Ammon's horn (tissue), 1 donor: ENCODE results near the gene FOLR1.

Experiments
- DNase-seq: peaks from one replicate; pipeline ENCODE4 v3.0.0-alpha.2; 2016; ENCODE audit warnings: low spot score

The FOLR1 gene

DNA sequence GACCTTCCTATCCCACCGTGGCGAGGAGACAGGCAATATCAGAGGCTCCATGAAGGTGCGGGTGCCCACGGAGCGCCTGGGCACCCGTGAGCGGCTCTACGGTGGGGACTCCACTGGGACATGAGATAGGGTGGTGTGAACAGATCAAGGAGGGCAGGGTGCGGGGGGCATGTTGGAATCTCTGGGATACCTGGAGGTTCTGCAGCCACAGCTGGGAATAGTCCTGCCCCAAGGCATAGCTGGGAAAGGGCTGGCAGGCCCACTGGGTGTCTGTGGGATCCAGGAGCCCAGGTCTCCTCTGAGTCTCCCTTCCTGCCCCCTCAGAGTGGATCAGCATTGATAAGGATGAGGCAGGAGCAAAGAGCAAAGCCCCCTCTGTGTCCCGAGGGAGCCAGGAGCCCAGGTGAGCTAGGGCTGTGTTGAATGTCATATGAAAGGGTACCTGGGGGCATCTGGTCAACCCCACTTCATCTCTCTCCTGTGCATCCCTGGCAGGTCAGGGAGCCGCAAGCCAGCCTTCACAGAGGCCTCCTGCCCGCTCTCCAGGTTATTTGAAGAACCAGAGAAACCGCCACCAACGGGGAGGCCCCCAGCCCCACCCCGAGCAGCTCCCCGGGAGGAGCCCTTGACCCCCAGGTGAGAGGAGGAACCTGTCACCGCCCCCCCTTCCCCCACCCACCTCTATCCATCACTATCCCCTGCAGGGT, 43.6 kb downstream of the FOLR1 start:
- DNase-seq: no peak

DNA sequence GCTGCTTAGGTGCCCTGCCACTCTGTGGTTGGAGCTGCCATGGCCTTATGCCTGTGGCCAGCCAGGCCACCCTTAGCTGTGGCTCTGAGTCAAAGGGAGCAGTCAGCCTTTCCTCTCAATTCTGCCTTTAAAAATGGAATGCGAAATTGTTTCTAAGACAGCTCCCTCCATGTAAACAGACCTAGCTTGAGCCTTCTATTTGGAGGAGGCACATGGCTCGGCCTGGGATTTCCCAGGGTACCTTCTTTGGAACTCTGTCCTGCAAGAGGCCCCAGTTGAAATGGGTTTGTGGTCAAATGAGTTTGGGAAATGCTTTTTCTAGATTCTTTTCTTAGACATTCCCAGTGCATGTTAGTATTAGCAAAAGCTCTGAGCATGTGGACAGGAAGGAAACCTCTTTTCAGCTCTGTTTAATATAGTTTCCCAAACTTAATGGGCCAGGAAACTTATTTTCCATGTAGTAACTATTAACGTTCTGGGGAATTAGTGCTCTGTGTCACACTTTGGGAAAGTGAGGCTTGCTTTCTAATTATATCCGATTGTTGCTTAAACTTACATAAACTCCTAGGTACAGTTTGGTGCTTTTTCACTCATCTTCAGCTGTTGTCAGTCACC, 44.2 kb downstream of the FOLR1 start:
- no peak for DNase-seq

DNA sequence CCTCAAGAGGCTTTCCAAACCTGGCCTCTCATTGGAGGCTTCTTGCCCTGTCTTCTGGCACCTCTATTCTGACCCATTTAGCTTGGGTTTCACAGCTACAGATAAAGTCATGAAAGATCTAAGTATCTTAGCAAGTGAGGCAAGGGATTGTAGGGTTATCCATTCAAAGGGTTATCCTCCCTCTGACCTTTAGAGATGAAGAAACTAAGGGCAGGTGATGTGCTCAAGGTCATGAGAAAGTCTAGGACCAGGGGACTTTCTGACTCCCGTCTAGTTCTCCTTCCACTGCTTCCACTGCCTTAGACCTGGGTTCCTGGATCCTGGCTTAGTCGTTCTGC, 44.8 kb downstream of the FOLR1 start:
- no peak for DNase-seq

- DNase-seq: no peak
Observed at GRCh38 chr11:72237112-72237931, 45.4 kb downstream of the FOLR1 start.

DNA sequence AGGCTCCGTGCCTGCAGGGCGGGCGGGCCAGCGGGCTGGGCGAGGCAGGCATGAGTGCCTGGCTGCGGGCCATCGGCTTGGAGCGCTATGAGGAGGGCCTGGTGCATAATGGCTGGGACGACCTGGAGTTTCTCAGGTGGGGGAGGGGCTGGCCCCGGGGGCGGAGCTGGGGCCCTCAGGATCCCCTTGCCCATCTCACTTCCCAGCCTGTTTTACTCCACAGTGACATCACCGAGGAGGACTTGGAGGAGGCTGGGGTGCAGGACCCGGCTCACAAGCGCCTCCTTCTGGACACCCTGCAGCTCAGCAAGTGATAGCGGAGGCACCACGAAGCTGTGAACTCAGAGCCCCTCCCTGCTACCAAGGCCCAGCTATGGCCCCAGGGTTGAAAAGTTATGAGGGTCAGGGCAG, 46.1 kb downstream of the FOLR1 start:
- peak; percentile 46 for DNase-seq

DNA sequence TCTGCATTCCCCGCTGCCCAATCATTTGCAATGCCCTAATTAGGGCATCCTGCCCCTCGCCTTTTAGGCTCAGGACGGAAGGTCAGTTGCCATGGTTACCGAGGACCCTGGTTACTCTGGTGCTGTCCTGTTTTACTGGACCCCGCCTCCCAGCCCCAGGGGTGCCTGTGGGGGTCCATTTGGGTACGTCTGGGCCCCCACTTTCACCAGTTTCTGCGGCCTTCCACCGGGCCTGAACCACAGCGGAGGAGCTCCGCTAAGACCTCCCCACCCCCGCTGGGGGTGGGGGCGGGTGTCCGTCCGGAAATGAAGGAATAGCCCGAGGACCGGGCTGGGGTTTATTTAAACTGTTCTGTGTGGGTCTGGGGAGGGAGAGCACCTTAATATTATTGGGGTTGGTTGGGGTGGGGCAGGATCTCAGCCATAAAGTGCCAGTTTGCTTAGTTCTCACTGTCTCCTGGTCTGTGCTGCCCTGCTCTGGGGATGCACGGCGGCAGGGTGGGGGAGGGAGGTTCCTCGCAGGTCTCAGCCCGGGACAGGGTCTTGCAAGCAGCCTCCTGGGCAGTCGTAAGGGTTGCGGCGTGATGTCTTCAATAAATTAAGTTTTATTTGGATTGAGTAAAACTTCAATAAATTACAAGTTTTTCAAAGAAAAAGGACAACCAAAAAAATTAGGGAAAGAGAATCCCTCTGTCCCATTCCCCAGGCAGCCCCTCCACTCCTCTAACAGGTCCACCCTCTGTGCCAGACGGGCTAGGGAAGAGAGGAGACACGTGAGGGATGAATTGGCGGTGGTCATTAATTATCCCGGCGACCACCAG, 46.8 kb downstream of the FOLR1 start:
- no peak for DNase-seq

DNA sequence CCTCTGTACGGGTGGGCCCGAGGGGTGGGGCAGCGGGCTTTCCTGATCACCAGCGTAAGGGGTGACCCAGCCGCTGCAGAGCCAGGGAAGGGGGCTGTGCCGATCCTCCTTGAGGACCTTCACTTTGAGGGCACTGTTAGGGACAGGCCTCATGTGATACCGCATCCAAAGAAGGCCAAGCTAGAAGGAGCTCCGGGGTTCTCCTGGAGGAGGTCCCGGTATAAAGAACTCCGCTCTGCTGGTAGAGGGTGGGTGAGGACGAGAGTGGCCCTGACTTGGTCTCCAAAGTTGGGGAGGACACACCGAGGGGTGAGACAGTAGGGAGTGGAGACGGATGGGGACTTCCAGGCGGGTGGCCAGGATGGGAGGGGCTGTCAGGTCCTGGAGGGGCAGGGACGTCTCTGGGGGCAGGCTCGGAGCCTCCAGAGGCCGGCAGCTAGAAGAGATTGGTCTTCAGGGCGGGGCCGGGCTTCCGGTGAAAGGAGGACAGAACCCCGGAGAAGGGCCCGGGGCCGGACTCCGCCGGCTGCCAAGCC, 47.4 kb downstream of the FOLR1 start:
- DNase-seq: no peak

DNA sequence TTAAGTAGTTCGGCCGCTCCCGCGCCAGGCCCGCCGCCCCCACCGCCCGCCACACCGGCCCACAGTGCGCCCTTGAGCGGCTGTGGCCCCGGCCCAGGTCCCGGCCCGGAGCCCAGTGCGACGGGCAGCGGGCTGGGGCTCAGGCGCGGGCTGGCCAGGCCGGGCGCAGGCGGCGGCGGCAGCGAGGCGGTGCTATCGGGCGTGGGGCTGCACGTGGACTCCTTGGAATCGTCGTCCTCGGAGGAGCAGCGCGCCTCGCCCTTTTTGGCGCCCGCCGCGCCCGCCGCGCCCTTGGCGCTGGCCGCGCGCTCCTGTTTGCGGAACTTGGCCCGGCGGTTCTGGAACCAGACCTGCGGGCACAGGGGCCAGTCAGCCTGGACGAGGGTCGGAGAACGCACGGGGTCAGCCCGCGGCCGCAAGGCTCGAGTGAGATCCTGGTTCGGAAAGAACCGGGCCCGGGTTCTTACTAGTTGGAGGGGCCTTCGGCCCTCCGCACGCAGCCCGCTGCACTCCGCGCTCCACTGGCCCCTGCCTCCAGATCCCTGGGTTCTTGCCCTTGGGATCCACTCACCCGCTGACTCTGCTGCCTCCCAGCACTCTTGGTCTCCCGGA, 48.0 kb downstream of the FOLR1 start:
- DNase-seq: peak; percentile 30

DNA sequence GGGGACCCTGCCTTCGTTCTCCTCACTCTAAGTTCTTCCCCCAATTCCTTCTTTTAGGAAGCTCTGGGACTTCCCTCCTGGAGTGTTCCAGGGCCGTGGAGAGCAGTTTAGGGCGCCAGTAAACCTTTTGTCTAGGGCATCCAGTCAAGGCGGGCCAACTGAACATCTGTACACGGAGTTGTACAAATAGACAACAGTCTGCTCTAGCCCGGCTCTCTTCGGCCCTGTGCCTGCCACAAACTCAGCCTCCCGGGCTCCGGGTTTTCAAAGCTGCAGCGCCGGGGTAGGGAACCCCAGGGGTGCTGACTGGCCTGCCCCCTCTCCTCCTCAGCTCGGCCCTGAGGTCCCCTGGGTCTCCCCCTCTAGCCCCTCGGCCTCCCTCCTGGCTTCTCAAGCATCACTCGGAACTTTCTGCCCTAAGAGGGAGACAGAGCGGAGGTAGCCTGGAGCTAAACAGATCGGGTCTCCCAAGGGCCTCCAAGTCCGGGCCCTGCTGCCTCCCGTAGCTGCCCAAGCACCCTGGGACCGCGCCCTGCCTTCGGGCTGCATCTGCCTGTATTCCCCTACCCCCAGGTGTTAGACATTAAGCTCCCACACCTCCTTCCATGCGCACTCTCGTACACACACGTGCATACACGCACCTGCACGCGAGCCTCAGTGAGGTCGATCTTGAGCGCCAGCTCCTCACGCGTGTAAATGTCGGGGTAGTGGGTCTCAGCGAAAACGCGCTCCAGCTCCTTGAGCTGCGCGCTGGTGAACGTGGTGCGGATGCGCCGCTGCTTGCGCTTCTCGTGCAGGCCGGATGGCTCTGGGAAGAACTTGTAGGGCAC, 48.7 kb downstream of the FOLR1 start:
- no peak for DNase-seq

DNA sequence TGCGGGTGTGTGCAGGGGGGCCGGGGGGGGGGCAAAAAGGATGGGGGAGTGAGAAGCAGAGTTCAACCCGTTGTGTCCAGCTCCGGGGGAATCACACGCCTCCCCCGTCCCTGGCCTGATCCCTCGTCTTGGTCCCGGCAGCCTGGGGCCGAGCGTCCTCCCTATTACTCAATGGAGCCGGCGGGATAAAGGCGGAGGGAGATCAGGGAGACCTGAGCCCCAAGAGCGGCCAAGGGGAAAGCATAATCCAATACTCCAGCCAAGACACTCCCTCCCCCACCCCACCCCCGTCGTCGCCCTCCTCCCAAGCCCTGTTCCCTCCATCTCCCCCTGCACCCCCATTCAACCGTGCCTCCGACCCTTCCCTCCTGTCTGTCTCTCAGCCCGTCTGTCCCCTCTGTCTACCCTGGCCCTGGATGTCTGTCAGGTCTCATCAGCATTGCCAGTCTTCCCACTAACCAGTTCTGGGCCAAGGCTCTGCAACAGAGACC, 49.4 kb downstream of the FOLR1 start:
- DNase-seq: no peak

- DNase-seq: no peak
Observed at GRCh38 chr11:72242141-72242540, 50.2 kb downstream of the FOLR1 start.

DNA sequence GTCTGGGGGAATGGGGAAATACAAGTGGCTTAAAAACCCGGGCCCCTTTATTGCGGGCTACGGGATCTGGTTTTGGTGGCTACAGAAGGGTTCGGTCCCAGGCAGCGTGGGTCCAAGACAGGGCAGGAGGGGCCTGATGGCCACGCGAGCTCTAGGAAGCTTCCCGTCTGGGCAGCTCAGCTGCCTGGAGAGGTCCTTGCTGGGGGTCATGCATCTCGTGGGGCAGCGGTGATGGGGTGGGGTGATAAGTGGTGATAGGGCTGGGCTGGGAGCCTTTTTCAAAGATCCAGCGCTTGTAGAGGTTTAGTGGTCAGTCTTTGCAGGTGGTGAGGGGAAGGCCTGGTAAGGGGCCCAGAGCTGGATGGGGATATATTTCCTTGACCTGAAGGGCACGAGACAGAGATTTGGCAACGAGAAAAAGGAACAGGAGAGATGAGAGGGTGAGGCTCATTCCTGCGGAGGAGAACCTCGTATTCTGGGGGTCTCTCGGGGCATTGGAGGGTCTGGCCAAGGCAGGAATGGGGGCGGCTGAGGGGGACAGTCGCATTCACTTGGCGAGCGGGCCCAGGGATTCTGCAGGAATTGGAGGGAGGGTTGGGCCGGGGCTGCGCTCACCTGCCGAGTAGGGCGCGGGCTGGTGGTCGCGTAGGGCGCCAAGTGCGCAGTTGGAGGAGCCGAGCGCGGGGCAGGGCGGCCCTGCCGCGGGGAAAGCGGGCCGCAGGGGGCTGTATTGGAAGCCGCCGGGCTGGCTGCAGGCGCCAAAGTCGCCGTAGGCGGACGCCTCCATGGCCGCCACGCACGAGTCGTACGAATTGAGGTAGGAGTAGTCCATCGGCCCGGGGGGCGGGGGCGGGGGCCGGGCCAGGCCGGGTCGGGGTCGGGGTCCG, 51.5 kb downstream of the FOLR1 start:
- DNase-seq: no peak

- no peak for DNase-seq
Observed at GRCh38 chr11:72244060-72244360, 52.1 kb downstream of the FOLR1 start, which contains the start of gene PHOX2A. Gene PHOX2A, minus strand, starts transcription at chr11:72244176. Its CDS starts 172 bp downstream, at chr11:72244004.

DNA sequence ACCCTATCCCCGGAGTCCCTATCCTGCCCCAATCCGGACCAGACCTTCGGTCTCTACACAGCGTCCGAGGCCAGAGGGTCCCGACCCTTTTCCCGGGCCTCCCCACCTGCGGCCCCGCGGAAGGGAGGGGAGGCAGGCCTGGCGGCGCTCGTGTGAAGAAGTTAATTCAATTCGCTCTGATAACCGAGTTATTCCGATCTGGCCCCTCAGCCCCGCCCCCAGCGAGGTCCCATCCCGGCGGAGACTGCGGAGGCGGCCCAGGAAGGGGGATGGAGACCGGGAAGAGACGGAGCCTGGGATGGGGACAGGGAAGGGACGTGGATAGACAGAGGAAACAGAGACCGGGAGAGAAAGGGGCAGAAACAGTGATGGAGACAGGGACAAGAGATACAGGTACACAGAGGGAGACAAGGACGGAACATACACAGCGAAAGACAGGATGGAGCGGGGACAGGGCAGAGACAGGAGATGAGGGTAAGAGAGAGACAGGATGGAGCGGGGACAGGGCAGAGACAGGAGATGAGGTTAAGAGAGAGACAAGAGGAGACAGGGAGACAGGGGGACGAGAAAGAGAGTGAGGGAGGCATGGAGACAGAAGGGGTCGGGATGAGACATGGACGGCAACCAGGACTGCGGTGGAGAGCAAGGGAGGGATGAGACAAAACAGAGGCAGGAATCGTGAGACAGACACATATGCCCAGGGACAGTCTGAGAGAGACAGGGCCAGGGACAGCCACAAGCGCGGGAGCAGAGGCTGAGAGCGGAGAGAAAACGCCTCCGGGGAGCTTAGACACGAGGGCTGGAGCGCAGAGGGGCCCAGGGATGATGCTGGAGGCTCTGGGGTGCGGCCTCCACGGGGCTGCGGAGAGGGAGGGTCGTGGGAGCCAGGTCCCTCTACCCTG, 52.7 kb downstream of the FOLR1 start:
- no peak for DNase-seq

GRCh38 chr11:72245263-72245816, 53.4 kb downstream of the FOLR1 start:
- no peak for DNase-seq
